Neutrophil (primary cell): ENCODE results near the gene SORBS1.

Experiments used
- H3K27ac ChIP-seq: fragments of 200-600 bp; sonication (generic); 2 replicates; pipeline ENCODE4 v1.5.1; 2016; ENCODE audit warnings: mild to moderate bottlenecking, moderate library complexity
- H3K27me3 ChIP-seq: fragments of 200-600 bp; sonication (generic); 2 replicates; pipeline ENCODE4 v1.6.0; 2016; ENCODE audit warnings: mild to moderate bottlenecking
- H3K36me3 ChIP-seq: fragments of 200-600 bp; sonication (generic); 2 replicates; pipeline ENCODE4 v1.5.1; 2017
- H3K4me1 ChIP-seq, 2 experiments: fragments of 200-600 bp in 1 of 2; sonication (generic) in 1 of 2; 1 replicate in 1 of 2; 2 replicates in 1 of 2; pipeline versions ENCODE4 v1.5.1 to v1.6.1; 2013 to 2016; ENCODE audit warnings: low read depth in 1 of 2, low read length in 1 of 2, mild to moderate bottlenecking in 1 of 2, moderate library complexity in 1 of 2; ENCODE audit not compliant: control insufficient read depth in 1 of 2, insufficient read depth in 1 of 2
- H3K4me3 ChIP-seq, 2 experiments: fragments of 200-600 bp in 1 of 2; sonication (generic) in 1 of 2; 1 replicate in 1 of 2; 2 replicates in 1 of 2; pipeline ENCODE4 v1.5.1; 2013 to 2016; ENCODE audit warnings: low read depth in 1 of 2, low read length in 1 of 2, mild to moderate bottlenecking in 1 of 2, moderate library complexity in 1 of 2
- H3K9me3 ChIP-seq: fragments of 200-600 bp; sonication (generic); 2 replicates; pipeline ENCODE4 v1.5.1; 2016
- CTCF ChIP-seq: fragments of 200-600 bp; sonication (generic); IDR thresholded peaks from 2 replicates; pipeline ENCODE4 v1.5.1; 2016; ENCODE audit warnings: antibody characterized with exemption

SORBS1 gene

GRCh38 chr10:95553674-95554073, 7.5 kb downstream of the SORBS1 start:
- Histone ChIP-seq H3K9me3 (no peaks in the 10 kb centered on the region), H3K27ac (no peak overlapping the region), H3K4me1 (no peaks in the 10 kb centered on the region), H3K27me3 (peaks cover 27% of the 10 kb centered on the region), H3K36me3 (no peaks in the 10 kb centered on the region), H3K4me3 (no peak overlapping the region)
- no peak for TF ChIP-seq CTCF

GRCh38 chr10:95552679-95553342, 8.4 kb downstream of the SORBS1 start:
- H3K27me3 ChIP-seq, result peaks cover 18% of the 10 kb centered on the region
- H3K4me3 ChIP-seq, result no peak overlapping the region
- H3K36me3 ChIP-seq, result no peaks in the 10 kb centered on the region
- H3K9me3 ChIP-seq, result no peaks in the 10 kb centered on the region
- no peak overlapping the region for H3K27ac ChIP-seq
- no peak for TF ChIP-seq CTCF
- no peaks in the 10 kb centered on the region for H3K4me1 ChIP-seq

GRCh38 chr10:95550073-95550672, 11.0 kb downstream of the SORBS1 start:
- Histone ChIP-seq H3K27me3 (peaks cover 5% of the 10 kb centered on the region), H3K27ac (no peak overlapping the region), H3K4me1 (no peaks in the 10 kb centered on the region), H3K4me3 (no peak overlapping the region), H3K9me3 (no peaks in the 10 kb centered on the region), H3K36me3 (no peaks in the 10 kb centered on the region)
- TF ChIP-seq CTCF, result no peak

DNA sequence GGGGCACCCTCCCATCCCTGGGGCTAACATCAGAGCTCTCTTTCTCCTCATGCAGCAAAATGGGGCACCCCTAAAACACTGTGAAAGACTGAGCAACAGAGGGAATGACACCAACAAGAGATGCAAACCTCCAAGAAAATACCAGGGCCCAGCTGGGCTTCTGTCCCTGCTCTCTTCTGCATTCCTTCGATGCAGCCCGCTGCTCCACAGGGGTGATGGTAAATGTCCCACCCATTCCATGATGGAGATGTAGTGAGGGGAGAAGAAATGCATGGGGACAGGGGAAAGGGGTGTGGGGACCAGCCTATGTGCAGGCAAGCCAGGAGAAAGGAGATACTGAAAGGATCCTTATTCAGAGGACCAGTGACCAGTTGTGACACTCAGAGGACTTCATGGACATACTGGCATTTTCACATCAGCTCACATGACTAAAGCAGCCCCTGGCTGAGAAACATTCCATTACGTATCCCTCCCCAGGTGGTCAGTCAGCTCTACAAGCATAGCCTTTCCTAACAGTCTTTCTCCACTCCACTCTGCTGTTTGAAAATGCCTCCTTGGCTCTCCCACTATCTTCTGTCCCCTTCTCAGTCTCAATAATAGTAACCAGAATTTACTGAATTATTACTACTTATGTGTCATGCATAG, 13.3 kb downstream of the SORBS1 start:
- H3K4me1 ChIP-seq, result no peaks in the 10 kb centered on the region
- no peak overlapping the region for H3K4me3 ChIP-seq
- H3K9me3 ChIP-seq, result no peaks in the 10 kb centered on the region
- no peaks in the 10 kb centered on the region for H3K36me3 ChIP-seq
- no peak for TF ChIP-seq CTCF
- peaks cover 5% of the 10 kb centered on the region for H3K27me3 ChIP-seq
- H3K27ac ChIP-seq, result no peak overlapping the region

- H3K36me3 ChIP-seq, result no peaks in the 10 kb centered on the region
- H3K27ac ChIP-seq, result no peak overlapping the region
- H3K9me3 ChIP-seq, result no peaks in the 10 kb centered on the region
- H3K4me1 ChIP-seq, result no peaks in the 10 kb centered on the region
- peaks cover 5% of the 10 kb centered on the region for H3K27me3 ChIP-seq
- H3K4me3 ChIP-seq, result no peak overlapping the region
- TF ChIP-seq CTCF, result no peak
Measured at GRCh38 chr10:95547197-95547596, 14.0 kb downstream of the SORBS1 start.
